ENCODE data around the gene SYT1. TPM values are rescaled to one million over a fixed set of nuclear protein-coding genes. Genes with fewer than 3 reads are reported as not detected.

The SYT1 gene
- total RNA-seq, 1 experiment from 2014 or later = 12.9 TPM

- no peak for DNase-seq (ENCODE audit: extremely low read depth, low read depth)
These were observed 403.0 kb downstream of the SYT1 start for GRCh38 chr12:79267580-79267979.

- DNase-seq (ENCODE audit: extremely low read depth, low read depth) = no peak
These were observed 410.0 kb downstream of the SYT1 start for GRCh38 chr12:79274501-79275064.

GRCh38 chr12:79275631-79276030, 411.1 kb downstream of the SYT1 start:
- DNase-seq (ENCODE audit: extremely low read depth, low read depth) = no peak

- DNase-seq (ENCODE audit: extremely low read depth, low read depth) = no peak
These were observed 418.8 kb downstream of the SYT1 start for GRCh38 chr12:79283364-79283763.

- DNase-seq (ENCODE audit: extremely low read depth, low read depth) = no peak
These were observed 424.3 kb downstream of the SYT1 start for GRCh38 chr12:79288911-79289310.

- DNase-seq (ENCODE audit: extremely low read depth, low read depth) = no peak
These were observed 427.1 kb downstream of the SYT1 start for GRCh38 chr12:79291711-79292110.

- DNase-seq (ENCODE audit: extremely low read depth, low read depth) = no peak
These were observed 430.0 kb downstream of the SYT1 start for GRCh38 chr12:79294590-79294989.

GRCh38 chr12:79295572-79295971, 431.0 kb downstream of the SYT1 start:
- no peak for DNase-seq (ENCODE audit: extremely low read depth, low read depth)

GRCh38 chr12:79296133-79296532, 431.6 kb downstream of the SYT1 start:
- DNase-seq (ENCODE audit: extremely low read depth, low read depth) = no peak

- no peak for DNase-seq (ENCODE audit: extremely low read depth, low read depth)
These were observed 432.3 kb downstream of the SYT1 start for GRCh38 chr12:79296871-79297270.

- DNase-seq (ENCODE audit: extremely low read depth, low read depth) = no peak
These were observed 433.9 kb downstream of the SYT1 start for GRCh38 chr12:79298506-79298905.

GRCh38 chr12:79299447-79300198, 435.0 kb downstream of the SYT1 start:
- no peak for DNase-seq (ENCODE audit: extremely low read depth, low read depth)

- DNase-seq (ENCODE audit: extremely low read depth, low read depth) = peak; percentile 67
These were observed 435.6 kb downstream of the SYT1 start for GRCh38 chr12:79300199-79300568.

GRCh38 chr12:79301181-79301580, 436.6 kb downstream of the SYT1 start:
- no peak for DNase-seq (ENCODE audit: extremely low read depth, low read depth)

- DNase-seq (ENCODE audit: extremely low read depth, low read depth) = no peak
These were observed 437.7 kb downstream of the SYT1 start for GRCh38 chr12:79302162-79302814.

- no peak for DNase-seq (ENCODE audit: extremely low read depth, low read depth)
These were observed 442.8 kb downstream of the SYT1 start for GRCh38 chr12:79307340-79307739.

GRCh38 chr12:79309039-79309438, 444.5 kb downstream of the SYT1 start:
- no peak for DNase-seq (ENCODE audit: extremely low read depth, low read depth)

GRCh38 chr12:79317179-79317847, 452.7 kb downstream of the SYT1 start:
- no peak for DNase-seq (ENCODE audit: extremely low read depth, low read depth)

- DNase-seq (ENCODE audit: extremely low read depth, low read depth) = no peak
These were observed 458.3 kb downstream of the SYT1 start for GRCh38 chr12:79322905-79323304.

- DNase-seq (ENCODE audit: extremely low read depth, low read depth) = no peak
These were observed 460.0 kb downstream of the SYT1 start for GRCh38 chr12:79324571-79324970.

GRCh38 chr12:79326222-79326621, 461.6 kb downstream of the SYT1 start:
- DNase-seq (ENCODE audit: extremely low read depth, low read depth) = no peak

- no peak for DNase-seq (ENCODE audit: extremely low read depth, low read depth)
These were observed 462.1 kb downstream of the SYT1 start for GRCh38 chr12:79326663-79327062.

Data from NCI-H460 (cell line).